SK-N-SH treated with all-trans-retinoic acid at 6 μM for 48 hours (cell line): ENCODE measurements around the gene PTPRN2.

Experiments used
- ATAC-seq: fragments of 200-7000 bp; cut with Tn5 transposase; 3 replicates; pipeline ENCODE4 v1.9.1; 2020; ENCODE audit warnings: mild to moderate bottlenecking, moderate library complexity
- ARNTL ChIP-seq: fragments of 450-650 bp; formaldehyde crosslinking; IDR thresholded peaks from 2 replicates; pipeline ENCODE4 v1.5.0; 2020; ENCODE audit warnings: low read depth, mild to moderate bottlenecking, moderate library complexity, borderline replicate concordance
- CREB5 ChIP-seq: fragments of 250-450 bp; sonication (Bioruptor Pico); IDR thresholded peaks from 2 replicates; pipeline ENCODE4 v1.5.1; 2020; ENCODE audit warnings: low read depth, mild to moderate bottlenecking, moderate library complexity
- CSDC2 ChIP-seq: fragments of 250-450 bp; sonication (Bioruptor Pico); IDR thresholded peaks from 2 replicates; pipeline ENCODE4 v1.5.0; 2020; ENCODE audit warnings: mild to moderate bottlenecking, moderate library complexity
- CSRNP3 ChIP-seq: fragments of 250-450 bp; sonication (Bioruptor Pico); IDR thresholded peaks from 2 replicates; pipeline ENCODE4 v1.5.1; 2021; ENCODE audit warnings: mild to moderate bottlenecking, moderate library complexity
- ESRRG ChIP-seq: fragments of 250-450 bp; sonication (Bioruptor Pico); IDR thresholded peaks from 2 replicates; pipeline ENCODE4 v1.6.1; 2021; ENCODE audit warnings: mild to moderate bottlenecking
- GLIS3 ChIP-seq: fragments of 250-450 bp; sonication (Bioruptor Pico); IDR thresholded peaks from 2 replicates; pipeline ENCODE4 v1.5.0; 2020; ENCODE audit warnings: mild to moderate bottlenecking, moderate library complexity
- ISL1 ChIP-seq: fragments of 250-450 bp; sonication (Bioruptor Pico); IDR thresholded peaks from 2 replicates; pipeline ENCODE4 v2.1.2; 2022; ENCODE audit warnings: mild to moderate bottlenecking, moderate library complexity
- OSR1 ChIP-seq: fragments of 250-450 bp; sonication (Bioruptor Pico); IDR thresholded peaks from 2 replicates; pipeline ENCODE4 v1.8.0; 2022; ENCODE audit warnings: moderate library complexity, mild to moderate bottlenecking, inconsistent platforms
- PATZ1 ChIP-seq: fragments of 250-450 bp; sonication (Bioruptor Pico); IDR thresholded peaks from 2 replicates; pipeline ENCODE4 v1.8.0; 2020; ENCODE audit warnings: mild to moderate bottlenecking, moderate library complexity, borderline replicate concordance
- POU6F1 ChIP-seq: fragments of 250-450 bp; sonication (Bioruptor Pico); IDR thresholded peaks from 2 replicates; pipeline ENCODE4 v1.8.0; 2021; ENCODE audit warnings: low read depth, mild to moderate bottlenecking, moderate library complexity, borderline replicate concordance
- PPARA ChIP-seq: fragments of 250-450 bp; sonication (Bioruptor Pico); IDR thresholded peaks from 2 replicates; pipeline ENCODE4 v1.5.0; 2020; ENCODE audit warnings: mild to moderate bottlenecking, borderline replicate concordance
- RARB ChIP-seq: fragments of 250-450 bp; sonication (Bioruptor Pico); IDR thresholded peaks from 2 replicates; pipeline ENCODE4 v1.8.0; 2021; ENCODE audit warnings: mild to moderate bottlenecking, moderate library complexity
- SNAI2 ChIP-seq: fragments of 250-450 bp; sonication (Bioruptor Pico); IDR thresholded peaks from 2 replicates; pipeline ENCODE4 v1.5.0; 2020; ENCODE audit warnings: mild to moderate bottlenecking, moderate library complexity
- TCF4 ChIP-seq: fragments of 250-450 bp; sonication (Bioruptor Pico); IDR thresholded peaks from 2 replicates; pipeline ENCODE4 v1.8.0; 2021; ENCODE audit warnings: mild to moderate bottlenecking, moderate library complexity, borderline replicate concordance
- TSHZ2 ChIP-seq: fragments of 250-450 bp; sonication (Bioruptor Pico); IDR thresholded peaks from 2 replicates; pipeline ENCODE4 v1.5.0; 2020; ENCODE audit warnings: mild to moderate bottlenecking, moderate library complexity
- ZC3H10 ChIP-seq: fragments of 250-450 bp; sonication (Bioruptor Pico); IDR thresholded peaks from 2 replicates; pipeline ENCODE4 v1.5.1; 2021; ENCODE audit warnings: mild to moderate bottlenecking, moderate library complexity
- ZFP3 ChIP-seq: fragments of 250-450 bp; sonication (Bioruptor Pico); IDR thresholded peaks from 2 replicates; pipeline ENCODE4 v1.5.0; 2020; ENCODE audit warnings: mild to moderate bottlenecking, moderate library complexity
- ZFP30 ChIP-seq: fragments of 450-650 bp; formaldehyde crosslinking; IDR thresholded peaks from 2 replicates; pipeline ENCODE4 v1.5.0; 2022; ENCODE audit warnings: mild to moderate bottlenecking, moderate library complexity
- ZNF565 ChIP-seq: fragments of 450-650 bp; formaldehyde crosslinking; conservative IDR thresholded peaks from 2 replicates; pipeline ENCODE4 v1.5.0; 2020; ENCODE audit warnings: low read depth, mild to moderate bottlenecking, moderate library complexity
- ZNF70 ChIP-seq: fragments of 450-650 bp; formaldehyde crosslinking; IDR thresholded peaks from 2 replicates; pipeline ENCODE4 v1.5.0; 2020; ENCODE audit warnings: mild to moderate bottlenecking, moderate library complexity
- ZNF8 ChIP-seq: fragments of 450-650 bp; formaldehyde crosslinking; IDR thresholded peaks from 2 replicates; pipeline ENCODE4 v1.5.0; 2020; ENCODE audit warnings: mild to moderate bottlenecking, moderate library complexity

Gene PTPRN2

GRCh38 chr7:157730614-157731013, 857.0 kb downstream of the PTPRN2 start (continued):
- no peak for TF ChIP-seq ESRRG
- no peak for TF ChIP-seq GLIS3
- no peak for TF ChIP-seq ZNF70

- no peak for TF ChIP-seq ZNF8 (CRISPR knock-in tag)
- no peak for TF ChIP-seq ARNTL
- no peak for TF ChIP-seq ZC3H10 (CRISPR knock-in tag)
- TF ChIP-seq ESRRG = no peak
- TF ChIP-seq CSRNP3 (CRISPR knock-in tag) = no peak
- TF ChIP-seq ZNF565 (CRISPR knock-in tag) = no peak
- TF ChIP-seq ZFP3 = no peak
- no peak for TF ChIP-seq PPARA (CRISPR knock-in tag)
- TF ChIP-seq TCF4 (CRISPR knock-in tag) = no peak
- no peak for TF ChIP-seq OSR1 (CRISPR knock-in tag)
- ATAC-seq = no peak
Observed at GRCh38 chr7:157729566-157729965, 858.1 kb downstream of the PTPRN2 start.

GRCh38 chr7:157727964-157728615, 859.5 kb downstream of the PTPRN2 start:
- no peak for ATAC-seq

More at GRCh38 chr7:157727964-157728615, 859.5 kb downstream of the PTPRN2 start:
- TF ChIP-seq PPARA (CRISPR knock-in tag) (no peak), ZNF70 (no peak), CSRNP3 (CRISPR knock-in tag) (no peak), PATZ1 (CRISPR knock-in tag) (no peak), GLIS3 (no peak), TSHZ2 (no peak), ZC3H10 (CRISPR knock-in tag) (no peak), ZNF565 (CRISPR knock-in tag) (no peak), SNAI2 (no peak), ESRRG (no peak), CREB5 (CRISPR knock-in tag) (no peak), TCF4 (CRISPR knock-in tag) (no peak), CSDC2 (CRISPR knock-in tag) (no peak), OSR1 (CRISPR knock-in tag) (no peak), POU6F1 (CRISPR knock-in tag) (no peak), ZFP30 (CRISPR knock-in tag) (no peak), ISL1 (CRISPR knock-in tag) (no peak), RARB (CRISPR knock-in tag) (no peak), ZFP3 (no peak)
